ENCODE data around the gene AKR7A3. TPM values are rescaled to one million over a fixed set of nuclear protein-coding genes. Genes with fewer than 3 reads are reported as not detected.

Gene AKR7A3
- total and polyA plus RNA-seq, 4 donors = 0.23 to 69.6 (median 55.0) TPM

DNA sequence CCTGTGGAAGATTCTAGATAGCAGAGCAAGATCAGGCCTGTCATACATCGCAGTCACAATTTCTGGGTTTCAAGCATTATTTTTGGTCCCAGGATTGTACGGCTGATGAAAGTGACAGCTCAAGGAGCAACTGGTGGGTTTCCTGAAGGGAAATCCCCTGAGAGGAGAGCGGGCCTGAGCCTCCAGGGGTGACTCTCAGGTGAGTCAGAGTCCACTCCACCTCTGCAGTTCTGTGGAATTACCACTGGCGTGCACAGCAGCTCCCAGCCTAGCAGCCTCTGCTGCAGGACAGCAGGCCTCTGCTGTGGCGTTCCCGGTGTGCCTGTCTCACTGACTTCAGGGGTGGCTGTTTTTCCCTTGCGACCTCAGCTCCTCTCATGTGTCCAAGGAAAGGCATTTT lies 48.0 kb upstream of the AKR7A3 start (continued):
- TF ChIP-seq, protein P1, sequence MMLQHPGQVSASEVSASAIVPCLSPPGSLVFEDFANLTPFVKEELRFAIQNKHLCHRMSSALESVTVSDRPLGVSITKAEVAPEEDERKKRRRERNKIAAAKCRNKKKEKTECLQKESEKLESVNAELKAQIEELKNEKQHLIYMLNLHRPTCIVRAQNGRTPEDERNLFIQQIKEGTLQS (IDR thresholded peaks at IDR 0.05) = no peak
- TF ChIP-seq, protein P2, sequence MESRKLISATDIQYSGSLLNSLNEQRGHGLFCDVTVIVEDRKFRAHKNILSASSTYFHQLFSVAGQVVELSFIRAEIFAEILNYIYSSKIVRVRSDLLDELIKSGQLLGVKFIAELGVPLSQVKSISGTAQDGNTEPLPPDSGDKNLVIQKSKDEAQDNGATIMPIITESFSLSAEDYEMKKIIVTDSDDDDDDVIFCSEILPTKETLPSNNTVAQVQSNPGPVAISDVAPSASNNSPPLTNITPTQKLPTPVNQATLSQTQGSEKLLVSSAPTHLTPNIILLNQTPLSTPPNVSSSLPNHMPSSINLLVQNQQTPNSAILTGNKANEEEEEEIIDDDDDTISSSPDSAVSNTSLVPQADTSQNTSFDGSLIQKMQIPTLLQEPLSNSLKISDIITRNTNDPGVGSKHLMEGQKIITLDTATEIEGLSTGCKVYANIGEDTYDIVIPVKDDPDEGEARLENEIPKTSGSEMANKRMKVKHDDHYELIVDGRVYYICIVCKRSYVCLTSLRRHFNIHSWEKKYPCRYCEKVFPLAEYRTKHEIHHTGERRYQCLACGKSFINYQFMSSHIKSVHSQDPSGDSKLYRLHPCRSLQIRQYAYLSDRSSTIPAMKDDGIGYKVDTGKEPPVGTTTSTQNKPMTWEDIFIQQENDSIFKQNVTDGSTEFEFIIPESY (IDR thresholded peaks at IDR 0.05) = no peak
- TF ChIP-seq RAD21 (IDR thresholded peaks at IDR 0.05) (no peak), SP1 (IDR thresholded peaks at IDR 0.05) (no peak)

DNA sequence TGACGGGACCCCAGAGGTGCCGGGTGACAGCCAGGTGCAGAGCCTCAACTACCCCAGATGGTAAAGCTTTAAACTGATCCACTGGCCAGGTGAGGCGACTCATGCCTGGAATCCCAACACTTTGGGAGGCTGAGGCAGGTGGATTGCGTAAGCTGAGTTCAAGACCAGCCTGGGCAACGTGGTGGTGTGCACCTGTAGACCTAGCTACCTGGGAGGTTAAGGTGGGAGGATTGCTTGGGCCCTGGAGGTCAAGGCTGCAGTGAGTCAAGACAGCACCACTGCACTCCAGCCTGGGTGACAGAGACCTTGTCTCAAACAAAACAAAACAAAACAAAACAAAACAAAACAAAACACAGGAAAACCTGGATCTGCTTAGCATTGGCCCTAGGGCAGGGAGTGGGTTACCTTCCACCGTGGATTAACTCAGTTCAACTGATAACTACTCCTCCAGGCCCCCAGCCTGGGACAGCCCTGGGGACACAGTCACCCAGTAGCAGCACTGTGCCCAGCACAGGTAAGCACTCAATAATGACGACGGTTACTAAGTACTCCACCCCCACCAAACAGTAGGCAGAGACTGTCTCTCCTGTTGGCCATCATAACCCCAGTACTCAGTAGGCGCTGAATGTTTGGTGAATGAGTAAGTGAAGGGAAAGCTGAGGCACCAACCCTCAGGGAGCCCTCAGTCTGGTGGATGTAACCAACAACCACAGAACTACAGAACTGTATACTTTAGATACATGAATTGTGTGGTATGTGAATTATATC lies 45.2 kb upstream of the AKR7A3 start:
- Histone ChIP-seq H3K27ac (ENCODE audit: low read depth in 1 of 2, low read length in 2 of 2) (no peak overlapping the region), H3K4me3 (ENCODE audit: low read depth in 1 of 3, low read length in 3 of 3) (no peak overlapping the region), H3K4me1 (ENCODE audit: control insufficient read depth in 4 of 4, insufficient read depth in 4 of 4, low read length in 3 of 4) (peaks cover 0 to 8% (median 4%) of the 10 kb centered on the region in 4 donors), H3K9me3 (ENCODE audit: control insufficient read depth in 4 of 4, low read length in 3 of 4) (no peaks in the 10 kb centered on the region), H3K36me3 (ENCODE audit: control insufficient read depth in 4 of 4, insufficient read depth in 3 of 4, low read depth in 1 of 4, low read length in 3 of 4) (peaks cover 0 to 19% (median 2%) of the 10 kb centered on the region in 4 donors), H3K27me3 (ENCODE audit: control insufficient read depth in 4 of 4, insufficient read depth in 4 of 4, low read length in 3 of 4) (no peaks in the 10 kb centered on the region), H3K9ac (ENCODE audit: low read depth in 1 of 2, low read length in 2 of 2) (no peak overlapping the region)
- no peak for TF ChIP-seq JUND (IDR thresholded peaks at IDR 0.05)
- no peak for TF ChIP-seq HNF4G (IDR thresholded peaks at IDR 0.05)
- TF ChIP-seq, protein P3, sequence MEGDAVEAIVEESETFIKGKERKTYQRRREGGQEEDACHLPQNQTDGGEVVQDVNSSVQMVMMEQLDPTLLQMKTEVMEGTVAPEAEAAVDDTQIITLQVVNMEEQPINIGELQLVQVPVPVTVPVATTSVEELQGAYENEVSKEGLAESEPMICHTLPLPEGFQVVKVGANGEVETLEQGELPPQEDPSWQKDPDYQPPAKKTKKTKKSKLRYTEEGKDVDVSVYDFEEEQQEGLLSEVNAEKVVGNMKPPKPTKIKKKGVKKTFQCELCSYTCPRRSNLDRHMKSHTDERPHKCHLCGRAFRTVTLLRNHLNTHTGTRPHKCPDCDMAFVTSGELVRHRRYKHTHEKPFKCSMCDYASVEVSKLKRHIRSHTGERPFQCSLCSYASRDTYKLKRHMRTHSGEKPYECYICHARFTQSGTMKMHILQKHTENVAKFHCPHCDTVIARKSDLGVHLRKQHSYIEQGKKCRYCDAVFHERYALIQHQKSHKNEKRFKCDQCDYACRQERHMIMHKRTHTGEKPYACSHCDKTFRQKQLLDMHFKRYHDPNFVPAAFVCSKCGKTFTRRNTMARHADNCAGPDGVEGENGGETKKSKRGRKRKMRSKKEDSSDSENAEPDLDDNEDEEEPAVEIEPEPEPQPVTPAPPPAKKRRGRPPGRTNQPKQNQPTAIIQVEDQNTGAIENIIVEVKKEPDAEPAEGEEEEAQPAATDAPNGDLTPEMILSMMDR (IDR thresholded peaks at IDR 0.05; ENCODE audit: low read depth, low read length, missing input control) = no peak
- no peak for TF ChIP-seq NR2F2 (IDR thresholded peaks at IDR 0.05)
- 89% methylated on average over 9 of the region's 9 CpGs for WGBS
- DNase-seq (ENCODE audit: low spot score) = no peak

DNA sequence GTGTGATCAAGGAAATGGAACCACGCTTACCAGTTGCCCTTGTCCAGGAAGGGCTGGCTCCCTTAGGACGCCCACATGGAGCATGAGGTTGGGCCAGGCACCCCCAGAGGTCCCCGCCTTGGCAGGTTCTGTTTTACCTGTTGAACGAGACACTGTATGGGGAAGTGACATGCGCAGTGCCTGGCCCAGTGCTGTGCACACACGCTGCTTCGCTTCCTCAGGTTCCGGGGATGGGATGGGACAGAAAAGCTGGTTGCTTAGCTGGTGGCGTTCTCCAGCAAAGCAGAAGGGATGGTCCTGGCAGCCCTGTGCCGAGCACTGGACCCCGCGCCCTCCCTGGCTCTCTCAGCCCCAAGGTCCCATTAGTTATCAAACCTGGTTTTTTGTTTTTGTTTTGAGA lies 44.3 kb upstream of the AKR7A3 start:
- peaks cover 0 to 27% (median 6%) of the 10 kb centered on the region in 4 donors for H3K36me3 ChIP-seq (ENCODE audit: control insufficient read depth in 4 of 4, insufficient read depth in 3 of 4, low read depth in 1 of 4, low read length in 3 of 4)

More for the DNA sequence above, 44.3 kb upstream of the AKR7A3 start:
- Histone ChIP-seq H3K9me3 (ENCODE audit: control insufficient read depth in 4 of 4, low read length in 3 of 4) (no peaks in the 10 kb centered on the region), H3K27ac (ENCODE audit: low read depth in 1 of 2, low read length in 2 of 2) (no peak overlapping the region), H3K27me3 (ENCODE audit: control insufficient read depth in 4 of 4, insufficient read depth in 4 of 4, low read length in 3 of 4) (no peaks in the 10 kb centered on the region), H3K4me1 (ENCODE audit: control insufficient read depth in 4 of 4, insufficient read depth in 4 of 4, low read length in 3 of 4) (peaks cover 0 to 3% (median 1%) of the 10 kb centered on the region in 4 donors), H3K4me3 (ENCODE audit: low read depth in 1 of 3, low read length in 3 of 3) (no peak overlapping the region), H3K9ac (ENCODE audit: low read depth in 1 of 2, low read length in 2 of 2) (no peak overlapping the region)
- 93% methylated on average over 12 of the region's 12 CpGs for WGBS
- TF ChIP-seq HNF4G (IDR thresholded peaks at IDR 0.05) = no peak
- no peak for TF ChIP-seq RXRA (IDR thresholded peaks at IDR 0.05)
- TF ChIP-seq TAF1 (conservative IDR thresholded peaks at IDR 0.05) = no peak
- no peak for TF ChIP-seq EGR1 (IDR thresholded peaks at IDR 0.05; ENCODE audit: low read depth in 2 of 2)
- TF ChIP-seq HNF4A (conservative IDR thresholded peaks at IDR 0.05) = no peak
- TF ChIP-seq, protein P3 (IDR thresholded peaks at IDR 0.05; ENCODE audit: low read depth, low read length, missing input control) = no peak
- TF ChIP-seq, protein P4, sequence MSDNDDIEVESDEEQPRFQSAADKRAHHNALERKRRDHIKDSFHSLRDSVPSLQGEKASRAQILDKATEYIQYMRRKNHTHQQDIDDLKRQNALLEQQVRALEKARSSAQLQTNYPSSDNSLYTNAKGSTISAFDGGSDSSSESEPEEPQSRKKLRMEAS (IDR thresholded peaks at IDR 0.05) = no peak
- no peak for TF ChIP-seq YY1 (IDR thresholded peaks at IDR 0.05)
- no peak for TF ChIP-seq RAD21 (IDR thresholded peaks at IDR 0.05)
- TF ChIP-seq JUND (IDR thresholded peaks at IDR 0.05) = no peak
- TF ChIP-seq, protein P5, sequence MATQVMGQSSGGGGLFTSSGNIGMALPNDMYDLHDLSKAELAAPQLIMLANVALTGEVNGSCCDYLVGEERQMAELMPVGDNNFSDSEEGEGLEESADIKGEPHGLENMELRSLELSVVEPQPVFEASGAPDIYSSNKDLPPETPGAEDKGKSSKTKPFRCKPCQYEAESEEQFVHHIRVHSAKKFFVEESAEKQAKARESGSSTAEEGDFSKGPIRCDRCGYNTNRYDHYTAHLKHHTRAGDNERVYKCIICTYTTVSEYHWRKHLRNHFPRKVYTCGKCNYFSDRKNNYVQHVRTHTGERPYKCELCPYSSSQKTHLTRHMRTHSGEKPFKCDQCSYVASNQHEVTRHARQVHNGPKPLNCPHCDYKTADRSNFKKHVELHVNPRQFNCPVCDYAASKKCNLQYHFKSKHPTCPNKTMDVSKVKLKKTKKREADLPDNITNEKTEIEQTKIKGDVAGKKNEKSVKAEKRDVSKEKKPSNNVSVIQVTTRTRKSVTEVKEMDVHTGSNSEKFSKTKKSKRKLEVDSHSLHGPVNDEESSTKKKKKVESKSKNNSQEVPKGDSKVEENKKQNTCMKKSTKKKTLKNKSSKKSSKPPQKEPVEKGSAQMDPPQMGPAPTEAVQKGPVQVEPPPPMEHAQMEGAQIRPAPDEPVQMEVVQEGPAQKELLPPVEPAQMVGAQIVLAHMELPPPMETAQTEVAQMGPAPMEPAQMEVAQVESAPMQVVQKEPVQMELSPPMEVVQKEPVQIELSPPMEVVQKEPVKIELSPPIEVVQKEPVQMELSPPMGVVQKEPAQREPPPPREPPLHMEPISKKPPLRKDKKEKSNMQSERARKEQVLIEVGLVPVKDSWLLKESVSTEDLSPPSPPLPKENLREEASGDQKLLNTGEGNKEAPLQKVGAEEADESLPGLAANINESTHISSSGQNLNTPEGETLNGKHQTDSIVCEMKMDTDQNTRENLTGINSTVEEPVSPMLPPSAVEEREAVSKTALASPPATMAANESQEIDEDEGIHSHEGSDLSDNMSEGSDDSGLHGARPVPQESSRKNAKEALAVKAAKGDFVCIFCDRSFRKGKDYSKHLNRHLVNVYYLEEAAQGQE (IDR thresholded peaks at IDR 0.05) = no peak
- TF ChIP-seq, protein P1 (IDR thresholded peaks at IDR 0.05) = no peak
- TF ChIP-seq SP1 (IDR thresholded peaks at IDR 0.05) = no peak
- TF ChIP-seq FOXA2 (IDR thresholded peaks at IDR 0.05) = no peak
- no peak for TF ChIP-seq NR2F2 (IDR thresholded peaks at IDR 0.05)
- no peak for TF ChIP-seq FOXA1 (IDR thresholded peaks at IDR 0.05)
- no peak for DNase-seq (ENCODE audit: low spot score)

Data from liver (tissue), 9 donors.